DOHH2 (cell line): ENCODE results near the gene LPXN.
A peak's percentile ranks its signal among the peaks of the same experiment; 100 is the strongest.

Experiments
- CTCF ChIP-seq: fragments of 200-600 bp; sonication (generic); IDR thresholded peaks from one replicate; pipeline ENCODE4 v1.5.1; 2014; ENCODE audit warnings: antibody characterized with exemption, mild to moderate bottlenecking, low read depth, low read length; ENCODE audit not compliant: poor library complexity, severe bottlenecking
- EZH2phosphoT487 ChIP-seq: fragments of 200-600 bp; sonication (generic); IDR thresholded peaks from 2 replicates; pipeline ENCODE4 v1.6.1; 2017; ENCODE audit warnings: borderline replicate concordance, mild to moderate bottlenecking, antibody characterized with exemption, low read length, moderate library complexity, mixed read lengths

GRCh38 chr11:58579192-58580129 is 3.8 kb upstream of the LPXN start:
- TF ChIP-seq CTCF = peak; percentile 80
- TF ChIP-seq EZH2phosphoT487 = no peak
